LNCaP clone FGC (cell line): ENCODE results near the gene OR5AC2.

ENCODE experiments used
- DNase-seq: peaks from one replicate; pipeline ENCODE4 v3.0.0-alpha.2; 2011; ENCODE audit warnings: low read depth
- H3K4me3 ChIP-seq: 2 replicates; pipeline ENCODE4 v1.5.1; 2011; ENCODE audit warnings: mild to moderate bottlenecking, low read depth, low read length, control low read depth
- TF ChIP-seq, protein P1 (sequence below): IDR thresholded peaks from 2 replicates; pipeline ENCODE4 v1.5.1; 2012; ENCODE audit warnings: mild to moderate bottlenecking; ENCODE audit not compliant: control insufficient read depth, insufficient read depth; ENCODE audit errors: extremely low read depth

The OR5AC2 gene

DNA sequence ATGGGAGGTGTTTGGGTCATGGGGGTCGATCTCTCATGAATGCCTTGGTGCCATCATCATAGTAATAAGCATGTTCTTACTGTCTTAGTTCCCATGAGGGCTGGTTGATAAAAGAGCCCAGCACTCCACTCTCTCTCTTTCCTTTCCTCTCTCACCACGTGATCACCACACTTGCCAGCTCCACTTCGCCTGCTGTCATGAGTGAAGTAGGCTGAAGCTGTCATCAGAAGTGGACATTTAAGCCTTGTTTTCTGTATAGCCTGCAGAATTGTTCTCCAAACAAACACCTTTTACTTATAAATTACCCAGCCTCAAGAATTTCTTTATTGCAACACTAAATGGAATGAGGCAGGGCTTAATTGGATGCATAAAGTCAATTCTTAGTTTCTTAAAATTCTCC, 49.7 kb downstream of the OR5AC2 start:
- DNase-seq: no peak
- no peak overlapping the region for H3K4me3 ChIP-seq
- TF ChIP-seq, protein P1, sequence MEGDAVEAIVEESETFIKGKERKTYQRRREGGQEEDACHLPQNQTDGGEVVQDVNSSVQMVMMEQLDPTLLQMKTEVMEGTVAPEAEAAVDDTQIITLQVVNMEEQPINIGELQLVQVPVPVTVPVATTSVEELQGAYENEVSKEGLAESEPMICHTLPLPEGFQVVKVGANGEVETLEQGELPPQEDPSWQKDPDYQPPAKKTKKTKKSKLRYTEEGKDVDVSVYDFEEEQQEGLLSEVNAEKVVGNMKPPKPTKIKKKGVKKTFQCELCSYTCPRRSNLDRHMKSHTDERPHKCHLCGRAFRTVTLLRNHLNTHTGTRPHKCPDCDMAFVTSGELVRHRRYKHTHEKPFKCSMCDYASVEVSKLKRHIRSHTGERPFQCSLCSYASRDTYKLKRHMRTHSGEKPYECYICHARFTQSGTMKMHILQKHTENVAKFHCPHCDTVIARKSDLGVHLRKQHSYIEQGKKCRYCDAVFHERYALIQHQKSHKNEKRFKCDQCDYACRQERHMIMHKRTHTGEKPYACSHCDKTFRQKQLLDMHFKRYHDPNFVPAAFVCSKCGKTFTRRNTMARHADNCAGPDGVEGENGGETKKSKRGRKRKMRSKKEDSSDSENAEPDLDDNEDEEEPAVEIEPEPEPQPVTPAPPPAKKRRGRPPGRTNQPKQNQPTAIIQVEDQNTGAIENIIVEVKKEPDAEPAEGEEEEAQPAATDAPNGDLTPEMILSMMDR: no peak
